Measurements from ENCODE around the gene WDR64. TPM values are rescaled to one million over a fixed set of nuclear protein-coding genes. Genes with fewer than 3 reads are reported as not detected.

WDR64 gene
- total and polyA plus RNA-seq, 2 experiments from 2014 or later = not detected

DNA sequence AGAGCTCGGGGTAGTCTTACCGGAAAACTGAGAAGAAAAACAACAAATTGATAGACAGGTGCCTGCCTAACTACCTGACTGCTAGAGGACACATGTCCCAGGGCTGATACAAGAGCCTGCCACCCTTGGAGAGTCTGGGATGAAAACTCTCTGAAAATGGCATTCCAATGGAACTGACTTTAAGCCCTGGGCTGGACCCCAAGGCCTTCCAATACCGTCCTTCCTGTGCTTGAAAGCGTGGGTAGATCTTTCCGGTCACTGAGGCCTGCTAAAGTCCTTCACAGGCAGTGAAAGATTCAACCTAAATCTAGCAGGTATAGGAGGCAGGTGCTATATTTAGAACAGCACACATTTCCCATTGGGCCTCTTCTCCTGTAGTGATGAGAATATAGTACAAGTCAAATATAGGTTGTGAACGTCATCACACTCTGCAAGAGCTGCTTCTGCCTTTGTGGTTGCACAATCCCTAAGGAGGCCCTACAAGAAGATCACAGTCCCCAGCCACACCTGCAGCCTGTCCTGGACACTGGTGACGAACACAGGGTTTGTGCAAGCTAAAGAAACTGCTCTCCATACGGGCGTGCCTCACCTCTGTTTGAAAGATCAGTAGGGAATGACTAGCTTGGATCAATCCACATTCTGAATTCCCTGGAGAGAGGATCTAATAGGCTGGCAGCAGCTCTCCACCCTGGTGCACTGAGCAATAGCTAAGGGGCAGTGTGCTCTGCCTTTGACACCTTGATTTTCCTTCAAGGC, 11.0 kb upstream of the WDR64 start:
- no peaks in the 10 kb centered on the region for H3K27me3 ChIP-seq
- H3K9me3 ChIP-seq (ENCODE audit: low read depth) = no peaks in the 10 kb centered on the region
- TF ChIP-seq, protein P1, sequence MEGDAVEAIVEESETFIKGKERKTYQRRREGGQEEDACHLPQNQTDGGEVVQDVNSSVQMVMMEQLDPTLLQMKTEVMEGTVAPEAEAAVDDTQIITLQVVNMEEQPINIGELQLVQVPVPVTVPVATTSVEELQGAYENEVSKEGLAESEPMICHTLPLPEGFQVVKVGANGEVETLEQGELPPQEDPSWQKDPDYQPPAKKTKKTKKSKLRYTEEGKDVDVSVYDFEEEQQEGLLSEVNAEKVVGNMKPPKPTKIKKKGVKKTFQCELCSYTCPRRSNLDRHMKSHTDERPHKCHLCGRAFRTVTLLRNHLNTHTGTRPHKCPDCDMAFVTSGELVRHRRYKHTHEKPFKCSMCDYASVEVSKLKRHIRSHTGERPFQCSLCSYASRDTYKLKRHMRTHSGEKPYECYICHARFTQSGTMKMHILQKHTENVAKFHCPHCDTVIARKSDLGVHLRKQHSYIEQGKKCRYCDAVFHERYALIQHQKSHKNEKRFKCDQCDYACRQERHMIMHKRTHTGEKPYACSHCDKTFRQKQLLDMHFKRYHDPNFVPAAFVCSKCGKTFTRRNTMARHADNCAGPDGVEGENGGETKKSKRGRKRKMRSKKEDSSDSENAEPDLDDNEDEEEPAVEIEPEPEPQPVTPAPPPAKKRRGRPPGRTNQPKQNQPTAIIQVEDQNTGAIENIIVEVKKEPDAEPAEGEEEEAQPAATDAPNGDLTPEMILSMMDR (IDR thresholded peaks at IDR 0.05; ENCODE audit: low read depth, low read length) = no peak
- H3K27ac ChIP-seq = no peak overlapping the region
- DNase-seq (ENCODE audit: low read depth in 1 of 2, low spot score in 1 of 2) = no peak
- H3K4me1 ChIP-seq (ENCODE audit: low read depth) = peaks cover 10% of the 10 kb centered on the region
- no peak overlapping the region for H3K4me3 ChIP-seq
- H3K36me3 ChIP-seq = no peaks in the 10 kb centered on the region

DNA sequence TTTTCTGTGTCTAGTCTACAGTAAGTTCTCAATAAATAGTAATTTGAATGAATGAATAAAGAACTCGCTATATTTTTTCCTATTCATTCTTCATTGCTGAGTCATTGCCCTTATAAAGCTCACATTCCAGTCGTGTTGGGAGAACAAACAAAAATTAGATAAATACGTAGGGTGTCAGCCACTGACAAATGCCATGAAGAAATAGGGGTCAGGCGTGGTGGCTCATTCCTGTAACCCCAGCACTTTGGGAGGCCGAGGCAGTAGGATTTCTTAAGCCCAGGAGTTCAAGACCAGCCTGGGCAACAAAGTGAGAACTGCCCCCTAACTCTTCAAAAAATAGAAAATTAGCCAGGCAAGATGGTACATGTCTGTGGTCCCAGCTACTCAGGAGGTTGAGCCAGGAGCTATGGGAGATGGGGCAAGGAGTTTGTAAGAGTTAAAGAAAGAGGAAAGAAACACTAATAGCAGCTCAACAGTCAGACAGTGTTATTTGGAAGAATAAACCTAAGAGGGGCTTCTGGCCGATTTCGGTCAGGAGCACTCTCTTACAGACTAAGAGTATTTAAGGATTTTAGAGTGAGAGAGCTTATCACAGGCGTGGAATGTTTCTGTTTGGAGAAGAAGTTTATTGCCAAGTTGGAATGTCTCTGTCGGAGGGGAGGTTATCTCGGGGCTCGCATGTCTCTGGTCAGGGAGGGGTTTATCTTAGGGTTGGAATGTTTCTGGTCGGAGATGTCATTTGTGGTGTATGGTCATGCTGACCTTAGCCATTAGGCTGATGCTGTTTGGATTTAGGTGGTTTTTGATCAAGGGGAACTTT, 10.1 kb upstream of the WDR64 start:
- Histone ChIP-seq H3K4me1 (ENCODE audit: low read depth) (peaks cover 10% of the 10 kb centered on the region), H3K27me3 (no peaks in the 10 kb centered on the region), H3K9me3 (ENCODE audit: low read depth) (no peaks in the 10 kb centered on the region), H3K4me3 (no peak overlapping the region), H3K36me3 (no peaks in the 10 kb centered on the region), H3K27ac (no peak overlapping the region)
- peak in 1 of 2 donors; percentile 75 for DNase-seq (ENCODE audit: low read depth in 1 of 2, low spot score in 1 of 2)
- TF ChIP-seq, protein P1 (IDR thresholded peaks at IDR 0.05; ENCODE audit: low read depth, low read length) = no peak

DNA sequence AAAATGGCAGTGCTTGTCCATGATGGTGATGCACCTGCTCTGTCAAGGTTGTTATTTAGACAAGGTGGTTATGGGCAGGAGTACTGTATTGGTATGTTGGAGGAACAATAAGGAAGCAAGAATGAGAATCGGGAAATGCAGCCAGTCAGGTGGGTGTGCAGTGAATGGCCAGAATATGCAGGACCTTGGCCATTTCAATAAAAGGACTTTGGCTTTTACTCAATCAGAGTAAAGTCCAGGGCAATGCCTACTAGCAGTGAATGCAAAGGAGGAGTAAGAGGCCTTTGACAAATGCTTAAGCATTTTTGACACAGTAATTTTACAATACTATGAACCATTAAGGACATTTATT, 9.5 kb upstream of the WDR64 start:
- no peak overlapping the region for H3K4me3 ChIP-seq
- no peak for DNase-seq (ENCODE audit: low read depth in 1 of 2, low spot score in 1 of 2)
- no peaks in the 10 kb centered on the region for H3K27me3 ChIP-seq
- no peaks in the 10 kb centered on the region for H3K36me3 ChIP-seq
- TF ChIP-seq, protein P1 (IDR thresholded peaks at IDR 0.05; ENCODE audit: low read depth, low read length) = no peak
- no peak overlapping the region for H3K27ac ChIP-seq
- H3K9me3 ChIP-seq (ENCODE audit: low read depth) = no peaks in the 10 kb centered on the region
- H3K4me1 ChIP-seq (ENCODE audit: low read depth) = peaks cover 10% of the 10 kb centered on the region

- Histone ChIP-seq H3K27me3 (no peaks in the 10 kb centered on the region), H3K4me1 (ENCODE audit: low read depth) (no peaks in the 10 kb centered on the region), H3K4me3 (no peak overlapping the region), H3K9me3 (ENCODE audit: low read depth) (no peaks in the 10 kb centered on the region), H3K27ac (no peak overlapping the region), H3K36me3 (no peaks in the 10 kb centered on the region)
- TF ChIP-seq, protein P1 (IDR thresholded peaks at IDR 0.05; ENCODE audit: low read depth, low read length) = no peak
- no peak for DNase-seq (ENCODE audit: low read depth in 1 of 2, low spot score in 1 of 2)
These were observed 7.8 kb upstream of the WDR64 start for GRCh38 chr1:241644259-241644658.

- Histone ChIP-seq H3K27me3 (no peaks in the 10 kb centered on the region), H3K36me3 (no peaks in the 10 kb centered on the region), H3K4me3 (no peak overlapping the region), H3K4me1 (ENCODE audit: low read depth) (no peaks in the 10 kb centered on the region), H3K9me3 (ENCODE audit: low read depth) (no peaks in the 10 kb centered on the region), H3K27ac (no peak overlapping the region)
- no peak for DNase-seq (ENCODE audit: low read depth in 1 of 2, low spot score in 1 of 2)
- TF ChIP-seq, protein P1 (IDR thresholded peaks at IDR 0.05; ENCODE audit: low read depth, low read length) = no peak
These were observed 6.9 kb upstream of the WDR64 start for GRCh38 chr1:241645199-241645598.
